ENCODE measurements around the gene OBP2A.

GRCh38 chr9:135502168-135502872, 43.6 kb upstream of the OBP2A start:
- TF ChIP-seq YY1 (IDR thresholded peaks at IDR 0.05; ENCODE audit: insufficient read depth, insufficient read length) (no peak), SUZ12 (IDR thresholded peaks at IDR 0.05; ENCODE audit: extremely low read depth, insufficient read depth, insufficient read length) (no peak), ZNF274 (IDR thresholded peaks at IDR 0.05; ENCODE audit: low read depth, low read length) (no peak)
